KMS-11 (cell line): ENCODE measurements around the gene FUNDC2.

ENCODE experiments used
- H2AFZ ChIP-seq: fragments of 200-600 bp; sonication (generic); 2 replicates; pipeline ENCODE4 v1.6.1; 2016; ENCODE audit warnings: antibody characterized with exemption, mixed run types, low read depth
- H3K27ac ChIP-seq: fragments of 200-600 bp; sonication (generic); 2 replicates; pipeline ENCODE4 v1.6.1; 2016; ENCODE audit warnings: mild to moderate bottlenecking, mixed run types
- H3K27me3 ChIP-seq: fragments of 200-600 bp; sonication (generic); 2 replicates; pipeline ENCODE4 v1.6.1; 2017; ENCODE audit warnings: mild to moderate bottlenecking, low read depth, mixed run types, moderate library complexity; ENCODE audit not compliant: insufficient read depth
- H3K36me3 ChIP-seq: fragments of 200-600 bp; sonication (generic); 2 replicates; pipeline ENCODE4 v1.6.1; 2017; ENCODE audit warnings: mild to moderate bottlenecking, mixed run types; ENCODE audit not compliant: insufficient read depth
- H3K4me1 ChIP-seq: fragments of 200-600 bp; sonication (generic); 2 replicates; pipeline ENCODE4 v1.6.1; 2016; ENCODE audit warnings: mild to moderate bottlenecking, low read depth, mixed run types; ENCODE audit not compliant: poor library complexity, severe bottlenecking
- H3K4me2 ChIP-seq: fragments of 200-600 bp; sonication (generic); 2 replicates; pipeline ENCODE4 v1.7.0; 2016; ENCODE audit warnings: mild to moderate bottlenecking, mixed run types
- H3K4me3 ChIP-seq: fragments of 200-600 bp; sonication (generic); IDR thresholded peaks from 2 replicates; pipeline ENCODE4 v1.6.1; 2017; ENCODE audit warnings: low read depth, low read length, mixed read lengths; ENCODE audit not compliant: insufficient read depth
- H3K79me2 ChIP-seq: fragments of 200-600 bp; sonication (generic); 2 replicates; pipeline ENCODE4 v1.6.1; 2016; ENCODE audit warnings: low read depth, mixed run types; ENCODE audit not compliant: insufficient read depth
- H3K9ac ChIP-seq: fragments of 200-600 bp; sonication (generic); 2 replicates; pipeline ENCODE4 v1.6.1; 2016; ENCODE audit warnings: mild to moderate bottlenecking, mixed run types
- H4K20me1 ChIP-seq: fragments of 200-600 bp; sonication (generic); 2 replicates; pipeline ENCODE4 v1.6.1; 2016; ENCODE audit warnings: mild to moderate bottlenecking, mixed run types; ENCODE audit not compliant: insufficient read depth
- TF ChIP-seq, protein P1 (sequence below): fragments of 200-600 bp; sonication (generic); conservative IDR thresholded peaks from 2 replicates; pipeline ENCODE4 v1.6.1; 2017; ENCODE audit warnings: low read depth, mild to moderate bottlenecking, antibody characterized with exemption, low read length, moderate library complexity, mixed read lengths

Gene FUNDC2

DNA sequence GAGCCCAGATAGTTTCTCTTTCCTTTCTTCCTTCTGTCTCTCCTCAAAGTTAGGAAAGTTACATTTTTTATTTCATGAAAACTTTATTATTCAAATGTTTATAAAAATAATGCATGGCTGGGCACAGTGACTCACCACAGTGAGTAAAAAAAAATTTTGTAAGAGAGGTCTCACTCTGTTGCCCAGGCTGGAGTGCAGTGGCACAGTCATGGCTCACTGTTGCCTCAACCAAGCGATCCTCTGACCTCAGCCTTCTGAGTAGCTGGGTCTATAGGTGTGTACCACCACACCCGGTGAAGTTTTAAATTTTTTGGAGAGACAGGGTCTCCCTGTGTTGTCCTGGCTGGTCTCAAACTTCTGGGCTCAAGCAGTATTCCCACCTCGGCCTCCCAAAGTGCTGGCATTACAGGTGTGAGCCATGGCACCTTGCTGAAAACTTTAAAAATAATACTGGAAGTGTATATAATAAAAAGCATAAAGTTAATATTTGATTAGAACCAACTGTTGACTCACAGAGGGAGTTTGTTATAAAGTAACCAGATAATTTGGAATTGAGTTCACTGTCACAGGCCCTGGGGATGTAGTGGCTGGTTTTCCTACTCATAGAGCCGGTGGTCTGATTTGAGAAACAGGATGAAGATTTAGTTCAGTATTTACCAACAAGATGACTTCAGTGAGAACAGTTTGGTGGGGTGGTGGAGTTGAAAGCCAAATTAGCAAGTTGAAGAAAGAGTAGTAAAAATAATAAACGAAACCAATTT lies 26.3 kb downstream of the FUNDC2 start:
- H2AFZ ChIP-seq, result no peak overlapping the region
- H3K4me1 ChIP-seq, result no peaks in the 10 kb centered on the region
- H3K79me2 ChIP-seq, result no peaks in the 10 kb centered on the region
- no peak overlapping the region for H3K9ac ChIP-seq
- no peak overlapping the region for H3K4me3 ChIP-seq
- no peaks in the 10 kb centered on the region for H3K27me3 ChIP-seq
- H3K27ac ChIP-seq, result no peak overlapping the region
- no peaks in the 10 kb centered on the region for H4K20me1 ChIP-seq
- TF ChIP-seq, protein P1, sequence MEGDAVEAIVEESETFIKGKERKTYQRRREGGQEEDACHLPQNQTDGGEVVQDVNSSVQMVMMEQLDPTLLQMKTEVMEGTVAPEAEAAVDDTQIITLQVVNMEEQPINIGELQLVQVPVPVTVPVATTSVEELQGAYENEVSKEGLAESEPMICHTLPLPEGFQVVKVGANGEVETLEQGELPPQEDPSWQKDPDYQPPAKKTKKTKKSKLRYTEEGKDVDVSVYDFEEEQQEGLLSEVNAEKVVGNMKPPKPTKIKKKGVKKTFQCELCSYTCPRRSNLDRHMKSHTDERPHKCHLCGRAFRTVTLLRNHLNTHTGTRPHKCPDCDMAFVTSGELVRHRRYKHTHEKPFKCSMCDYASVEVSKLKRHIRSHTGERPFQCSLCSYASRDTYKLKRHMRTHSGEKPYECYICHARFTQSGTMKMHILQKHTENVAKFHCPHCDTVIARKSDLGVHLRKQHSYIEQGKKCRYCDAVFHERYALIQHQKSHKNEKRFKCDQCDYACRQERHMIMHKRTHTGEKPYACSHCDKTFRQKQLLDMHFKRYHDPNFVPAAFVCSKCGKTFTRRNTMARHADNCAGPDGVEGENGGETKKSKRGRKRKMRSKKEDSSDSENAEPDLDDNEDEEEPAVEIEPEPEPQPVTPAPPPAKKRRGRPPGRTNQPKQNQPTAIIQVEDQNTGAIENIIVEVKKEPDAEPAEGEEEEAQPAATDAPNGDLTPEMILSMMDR, result no peak
- no peak overlapping the region for H3K4me2 ChIP-seq
- H3K36me3 ChIP-seq, result no peaks in the 10 kb centered on the region

DNA sequence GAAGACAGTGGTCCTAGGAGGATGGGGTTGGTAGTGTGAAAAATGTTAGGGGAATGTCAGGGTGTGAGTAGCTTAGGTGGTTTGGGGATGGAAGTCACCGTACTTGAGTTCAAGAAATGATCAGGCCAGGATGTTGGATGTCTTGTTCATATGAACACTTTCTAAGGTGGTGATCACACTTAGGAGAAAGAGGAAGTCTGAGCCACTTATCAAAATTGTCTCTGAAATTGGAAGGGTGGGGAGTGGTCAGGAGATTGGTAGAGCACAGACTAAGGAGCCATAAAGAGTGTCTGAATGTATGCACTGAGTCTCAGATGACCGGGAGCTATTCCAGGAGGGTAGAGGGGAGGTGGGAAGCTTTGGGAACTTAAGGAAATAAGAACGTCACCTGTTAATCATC lies 27.0 kb downstream of the FUNDC2 start:
- Histone ChIP-seq H3K36me3 (no peaks in the 10 kb centered on the region), H3K79me2 (no peaks in the 10 kb centered on the region), H2AFZ (no peak overlapping the region), H3K4me3 (no peak overlapping the region), H3K27me3 (no peaks in the 10 kb centered on the region), H4K20me1 (no peaks in the 10 kb centered on the region), H3K4me1 (no peaks in the 10 kb centered on the region), H3K4me2 (no peak overlapping the region), H3K9ac (no peak overlapping the region), H3K27ac (no peak overlapping the region)
- TF ChIP-seq, protein P1, result no peak

DNA sequence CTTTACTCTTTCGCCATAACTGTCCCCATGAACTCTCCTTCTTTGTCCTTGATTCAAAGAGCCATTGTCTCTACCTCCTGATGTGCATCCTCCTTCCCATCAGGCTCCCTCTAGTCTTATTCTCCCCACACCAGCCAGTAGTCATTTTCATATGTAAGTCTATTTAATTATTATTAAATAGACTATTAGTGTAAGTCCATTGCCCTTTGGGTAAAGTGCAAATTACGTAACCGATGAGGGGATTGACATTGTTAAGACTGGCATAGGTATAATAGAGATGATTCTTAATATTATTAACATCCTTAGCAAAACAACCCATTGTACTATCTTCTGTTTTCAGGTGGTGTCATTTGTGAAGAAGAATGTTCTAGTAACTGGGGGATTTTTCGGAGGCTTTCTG lies 27.6 kb downstream of the FUNDC2 start:
- Histone ChIP-seq H3K4me3 (no peak overlapping the region), H3K27ac (no peak overlapping the region), H4K20me1 (no peaks in the 10 kb centered on the region), H3K4me2 (no peak overlapping the region), H3K9ac (no peak overlapping the region), H3K36me3 (no peaks in the 10 kb centered on the region), H3K27me3 (no peaks in the 10 kb centered on the region), H3K79me2 (no peaks in the 10 kb centered on the region), H3K4me1 (no peaks in the 10 kb centered on the region), H2AFZ (no peak overlapping the region)
- TF ChIP-seq, protein P1, result no peak

DNA sequence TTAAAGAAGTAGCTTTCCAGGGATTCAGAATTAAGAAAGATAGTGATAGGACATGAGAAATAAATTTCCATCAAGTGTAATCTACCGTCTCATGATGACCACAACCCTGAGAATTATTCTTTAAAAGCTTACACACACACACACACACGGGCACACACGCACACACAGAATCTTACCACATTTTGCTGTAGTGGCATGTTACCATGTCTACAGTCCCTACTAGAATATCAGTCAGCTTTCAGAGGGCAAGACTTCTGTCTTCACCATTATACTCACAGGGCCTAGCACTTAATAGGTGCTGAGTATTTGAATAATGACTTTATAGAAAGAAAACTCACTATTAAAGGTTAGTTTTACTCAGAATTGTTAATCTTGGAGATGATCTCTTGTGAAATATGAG lies 28.9 kb downstream of the FUNDC2 start:
- Histone ChIP-seq H3K27me3 (no peaks in the 10 kb centered on the region), H2AFZ (no peak overlapping the region), H4K20me1 (no peaks in the 10 kb centered on the region), H3K79me2 (no peaks in the 10 kb centered on the region), H3K4me1 (no peaks in the 10 kb centered on the region), H3K27ac (no peak overlapping the region), H3K9ac (no peak overlapping the region), H3K4me3 (no peak overlapping the region), H3K4me2 (no peak overlapping the region), H3K36me3 (no peaks in the 10 kb centered on the region)
- TF ChIP-seq, protein P1, result no peak
